ENCODE data around the gene PFKFB3.

DNA sequence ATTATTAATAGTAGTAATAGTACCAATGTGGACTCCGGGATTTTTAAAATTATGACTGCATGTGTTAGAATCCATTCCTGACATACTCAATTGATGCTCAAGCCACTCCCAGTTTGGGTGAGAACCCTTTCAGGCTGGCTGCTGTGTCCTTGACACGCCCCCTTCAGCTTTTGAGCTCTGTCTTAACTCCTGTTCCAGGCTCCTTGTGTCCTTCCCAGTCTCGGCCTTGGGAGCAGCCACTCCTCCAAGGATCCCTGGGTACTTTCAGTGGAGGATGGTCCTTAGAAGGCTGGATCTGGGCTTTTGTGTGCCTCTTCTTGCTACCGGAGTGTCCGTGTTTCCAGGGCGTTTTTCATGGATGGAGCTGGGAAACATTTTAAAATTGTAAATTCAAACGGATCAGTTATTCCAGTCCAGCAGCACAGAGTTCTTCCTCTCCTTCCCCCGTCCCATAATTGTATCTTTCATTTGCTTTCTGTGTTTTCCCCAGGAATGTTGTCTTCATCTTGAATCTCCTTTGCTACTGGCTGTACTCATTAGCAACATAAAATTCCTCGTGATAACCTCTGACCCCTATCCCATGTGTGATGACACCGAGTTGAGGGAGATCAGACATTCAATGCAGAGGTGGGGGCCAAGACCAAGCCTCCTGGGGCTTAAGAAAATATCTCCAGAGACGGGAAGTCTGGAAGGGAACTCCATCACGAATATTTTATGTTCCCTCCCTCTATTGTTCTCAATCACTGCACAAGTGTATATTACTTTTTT lies 40.0 kb upstream of the PFKFB3 start:
- TF ChIP-seq, protein P1, sequence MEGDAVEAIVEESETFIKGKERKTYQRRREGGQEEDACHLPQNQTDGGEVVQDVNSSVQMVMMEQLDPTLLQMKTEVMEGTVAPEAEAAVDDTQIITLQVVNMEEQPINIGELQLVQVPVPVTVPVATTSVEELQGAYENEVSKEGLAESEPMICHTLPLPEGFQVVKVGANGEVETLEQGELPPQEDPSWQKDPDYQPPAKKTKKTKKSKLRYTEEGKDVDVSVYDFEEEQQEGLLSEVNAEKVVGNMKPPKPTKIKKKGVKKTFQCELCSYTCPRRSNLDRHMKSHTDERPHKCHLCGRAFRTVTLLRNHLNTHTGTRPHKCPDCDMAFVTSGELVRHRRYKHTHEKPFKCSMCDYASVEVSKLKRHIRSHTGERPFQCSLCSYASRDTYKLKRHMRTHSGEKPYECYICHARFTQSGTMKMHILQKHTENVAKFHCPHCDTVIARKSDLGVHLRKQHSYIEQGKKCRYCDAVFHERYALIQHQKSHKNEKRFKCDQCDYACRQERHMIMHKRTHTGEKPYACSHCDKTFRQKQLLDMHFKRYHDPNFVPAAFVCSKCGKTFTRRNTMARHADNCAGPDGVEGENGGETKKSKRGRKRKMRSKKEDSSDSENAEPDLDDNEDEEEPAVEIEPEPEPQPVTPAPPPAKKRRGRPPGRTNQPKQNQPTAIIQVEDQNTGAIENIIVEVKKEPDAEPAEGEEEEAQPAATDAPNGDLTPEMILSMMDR (IDR thresholded peaks at IDR 0.05): no peak
- no peak for TF ChIP-seq POLR2A (IDR thresholded peaks at IDR 0.05)
